Colon (tissue), 2 donors: Measurements from ENCODE around the gene C8A.

Experiments used
- FAIRE-seq: peaks from 2 replicates; lab custom pipeline; 2012; peaks lifted over from hg19 to GRCh38; lab: Jason Lieb, UNC
- donor health status: control.
- donor health status: control.

Gene C8A

DNA sequence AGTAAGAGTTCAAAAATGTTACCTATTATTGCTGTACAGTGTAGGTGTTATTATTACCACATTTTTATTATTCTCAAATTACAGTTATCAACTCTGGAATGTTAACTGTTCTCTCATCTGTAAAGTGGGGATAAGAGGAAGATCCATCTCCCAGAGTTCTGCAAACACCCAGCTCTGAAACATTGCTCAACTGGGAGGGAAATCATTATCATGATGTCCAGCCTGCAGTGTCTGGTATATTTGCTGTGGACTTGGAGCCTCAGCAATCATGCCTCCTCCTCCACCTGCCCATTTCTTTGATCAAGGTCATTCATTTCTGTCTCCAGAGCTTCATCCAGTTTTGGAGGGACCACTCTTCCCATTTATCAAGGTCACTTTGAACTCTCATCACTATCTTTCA is 39.4 kb downstream of the C8A start:
- no peak for FAIRE-seq

DNA sequence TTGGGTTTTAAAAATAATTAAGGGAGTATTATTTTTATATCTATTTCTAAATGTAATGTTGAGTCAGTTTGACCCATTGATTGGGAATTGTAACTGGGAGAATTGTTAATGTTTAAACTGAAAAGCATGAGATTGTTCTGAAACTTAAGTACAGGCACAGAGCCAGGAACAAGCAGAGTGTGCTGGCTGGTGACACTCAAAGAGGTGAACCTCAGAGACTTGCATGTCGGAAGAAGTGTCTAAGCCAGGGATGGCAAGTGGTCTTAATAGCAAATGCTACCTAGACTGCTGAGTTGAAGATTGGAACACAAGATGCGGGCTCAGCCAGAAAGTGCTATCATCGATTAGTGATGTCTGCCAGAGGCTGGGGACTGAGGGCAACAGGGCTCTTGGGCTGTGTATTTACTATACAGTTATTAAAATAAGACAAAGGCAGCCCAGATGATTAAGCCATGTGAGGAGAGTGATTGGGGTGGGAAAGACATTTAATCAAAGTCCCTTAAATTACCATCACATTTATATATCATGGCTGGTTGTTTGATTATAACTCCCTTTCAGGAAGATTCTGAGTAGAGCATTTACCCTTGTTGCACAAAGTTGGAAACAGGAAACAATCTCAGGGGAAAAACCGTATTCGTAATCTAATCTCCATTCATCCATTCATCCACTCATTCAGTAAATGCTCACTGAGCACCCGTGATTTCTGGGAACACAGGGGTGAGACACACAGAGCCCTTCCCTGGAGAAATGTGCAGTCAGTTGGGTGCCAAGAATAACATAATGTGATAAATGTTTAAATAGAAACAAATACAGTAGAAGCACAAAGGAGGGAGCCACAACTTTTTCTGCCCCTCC is 42.8 kb downstream of the C8A start:
- FAIRE-seq = no peak

DNA sequence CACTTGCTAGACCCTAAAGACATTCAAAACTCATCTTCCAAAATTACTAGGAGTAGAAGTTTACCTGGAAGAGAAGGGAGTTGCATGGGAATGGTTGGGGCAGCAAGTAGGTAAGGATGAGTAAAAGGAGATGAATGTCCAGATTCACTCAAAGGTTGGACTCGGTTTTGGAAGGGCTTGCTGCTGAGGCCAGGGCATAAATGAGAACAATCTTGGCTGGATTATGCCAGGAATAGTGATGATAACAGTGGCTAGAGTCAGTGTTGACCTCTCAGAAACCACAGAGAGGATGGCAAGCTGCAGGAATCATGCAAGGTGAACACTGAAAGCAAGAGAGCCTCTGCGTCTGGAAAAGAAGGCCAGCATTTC is 43.4 kb downstream of the C8A start:
- no peak for FAIRE-seq

DNA sequence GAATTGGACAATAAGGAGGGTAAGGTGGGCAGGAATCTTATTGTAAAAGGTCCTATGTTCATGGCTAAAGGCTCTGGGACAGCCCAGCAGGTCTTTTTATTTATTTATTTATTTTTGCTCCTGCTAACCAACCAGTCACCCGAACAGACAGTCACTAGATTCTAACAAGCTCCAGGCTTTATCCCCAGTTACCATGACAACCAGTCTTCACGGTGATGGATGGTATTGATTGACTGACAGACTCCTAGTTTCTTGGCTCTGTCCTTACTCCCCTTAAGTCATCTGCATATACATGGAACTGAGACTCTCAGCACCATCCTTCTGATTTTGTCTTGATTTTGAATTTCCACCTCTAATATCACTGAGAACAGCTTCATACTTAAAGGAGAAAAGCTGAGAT is 44.3 kb downstream of the C8A start:
- no peak for FAIRE-seq

DNA sequence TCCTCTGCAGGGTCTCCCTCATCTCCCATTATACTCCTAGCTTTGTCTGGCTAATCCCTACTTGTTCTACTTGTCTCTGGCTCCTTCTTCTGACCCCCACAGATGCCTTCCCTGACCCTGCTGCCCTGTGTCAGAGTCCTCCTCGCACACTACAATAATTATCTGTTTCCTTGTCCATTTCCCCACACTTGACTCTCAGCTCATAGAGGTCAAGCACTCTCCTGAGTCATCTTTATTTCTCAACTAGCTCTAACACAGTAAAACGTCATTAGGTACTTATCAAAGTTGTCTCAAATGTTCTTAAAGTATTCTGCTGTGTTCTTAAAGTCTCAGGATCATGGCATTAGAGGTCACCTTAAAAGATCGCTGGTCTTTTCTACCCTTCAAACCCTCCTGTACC is 47.1 kb downstream of the C8A start:
- no peak for FAIRE-seq

DNA sequence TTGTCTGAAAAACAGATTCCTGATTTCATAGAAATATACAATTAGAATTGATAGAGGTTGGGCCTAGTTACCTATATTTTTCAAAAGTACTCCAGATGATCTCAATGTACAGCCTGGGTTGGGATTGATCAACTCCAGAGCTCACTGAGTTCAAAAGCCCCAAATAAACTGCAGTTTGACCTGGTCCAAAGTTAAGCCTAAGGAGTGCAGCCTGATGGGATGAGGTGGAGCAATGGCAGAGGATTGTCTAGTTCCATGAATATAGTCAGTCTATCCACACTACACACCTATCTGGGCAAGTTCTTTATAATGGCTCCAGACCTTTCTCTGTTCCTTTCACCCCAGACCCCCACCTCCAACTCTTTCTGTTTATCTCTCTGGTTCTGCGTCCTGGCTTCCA is 49.2 kb downstream of the C8A start:
- no peak for FAIRE-seq

DNA sequence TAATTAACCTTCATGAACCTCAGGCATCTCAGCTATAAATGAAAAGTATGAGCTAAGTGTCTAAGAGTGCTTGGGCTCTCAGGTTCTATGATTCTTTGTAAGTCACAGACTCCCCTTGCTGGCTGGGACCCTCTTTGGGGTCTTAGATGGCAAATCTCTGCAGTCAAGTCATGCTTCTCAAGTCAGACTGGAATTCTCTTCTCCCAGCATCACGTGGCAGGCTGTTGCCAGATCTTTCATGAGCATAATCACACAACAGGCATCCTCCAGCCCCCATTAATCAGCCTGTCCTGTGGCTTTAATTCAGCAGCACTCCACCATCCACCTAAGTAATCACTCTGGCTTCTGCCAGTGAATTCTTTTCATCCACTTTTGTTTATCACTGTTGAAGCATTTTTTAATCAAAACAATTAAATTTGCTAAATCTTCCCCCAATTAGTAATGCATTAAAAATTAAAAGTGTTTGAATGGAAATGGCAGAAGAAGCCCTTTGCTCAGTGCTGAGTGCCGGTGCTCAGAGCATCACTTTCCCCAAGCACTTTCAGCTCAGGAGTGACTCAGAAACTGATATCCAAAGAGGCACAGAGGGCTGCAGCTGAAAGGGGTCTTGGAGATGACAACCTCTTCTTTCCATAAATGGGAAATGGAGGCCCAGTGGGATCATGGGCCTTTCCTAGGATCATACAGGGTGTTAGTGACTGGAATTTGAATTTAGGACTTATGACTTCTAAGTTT is 50.2 kb downstream of the C8A start:
- no peak for FAIRE-seq

DNA sequence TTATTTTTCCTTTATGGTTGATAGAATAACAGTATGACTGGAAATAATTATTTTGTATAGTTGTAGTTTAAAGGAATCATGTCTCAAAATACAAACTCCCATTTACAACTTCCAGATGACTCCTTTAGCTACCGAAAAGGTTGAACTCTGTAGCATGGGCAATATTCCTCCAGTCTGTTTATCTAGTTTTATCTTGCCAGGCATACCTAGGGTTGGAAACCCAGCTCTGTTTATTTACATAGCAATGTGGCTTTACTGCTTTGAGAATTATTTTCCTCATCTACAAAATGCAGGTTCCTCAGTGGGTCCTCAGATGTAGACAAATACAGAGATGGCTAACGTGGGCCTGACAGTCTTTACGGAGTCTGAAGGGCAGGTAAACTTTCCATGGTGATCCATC is 51.1 kb downstream of the C8A start:
- FAIRE-seq = no peak

DNA sequence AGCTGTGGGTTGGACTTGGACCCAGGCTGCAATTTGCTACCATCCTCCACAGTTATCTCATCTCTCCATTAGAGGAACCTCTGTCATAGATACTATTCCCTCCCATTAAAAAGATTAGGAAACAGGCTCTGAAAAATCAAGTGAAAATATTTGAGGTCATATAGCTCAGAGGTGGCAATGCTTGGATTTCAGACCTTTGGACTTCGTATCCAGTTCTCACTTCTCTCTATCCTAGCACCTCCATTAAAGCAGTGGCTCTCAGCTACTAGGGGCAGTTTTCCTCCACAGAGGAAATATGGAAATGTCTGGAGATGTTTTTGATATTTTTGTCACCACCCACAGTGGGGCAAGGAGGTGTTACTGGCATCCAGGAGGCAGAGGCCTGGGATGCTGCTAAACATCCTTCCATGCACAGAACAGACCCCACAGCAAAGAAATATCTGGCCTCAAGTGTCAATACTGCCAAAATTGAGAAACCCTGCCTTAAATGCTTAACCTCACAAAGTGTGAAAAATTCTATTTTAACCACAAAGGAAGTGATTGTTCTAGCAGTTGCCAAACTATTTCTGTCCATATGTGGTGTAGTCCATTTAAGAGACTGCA is 54.1 kb downstream of the C8A start:
- FAIRE-seq = no peak

DNA sequence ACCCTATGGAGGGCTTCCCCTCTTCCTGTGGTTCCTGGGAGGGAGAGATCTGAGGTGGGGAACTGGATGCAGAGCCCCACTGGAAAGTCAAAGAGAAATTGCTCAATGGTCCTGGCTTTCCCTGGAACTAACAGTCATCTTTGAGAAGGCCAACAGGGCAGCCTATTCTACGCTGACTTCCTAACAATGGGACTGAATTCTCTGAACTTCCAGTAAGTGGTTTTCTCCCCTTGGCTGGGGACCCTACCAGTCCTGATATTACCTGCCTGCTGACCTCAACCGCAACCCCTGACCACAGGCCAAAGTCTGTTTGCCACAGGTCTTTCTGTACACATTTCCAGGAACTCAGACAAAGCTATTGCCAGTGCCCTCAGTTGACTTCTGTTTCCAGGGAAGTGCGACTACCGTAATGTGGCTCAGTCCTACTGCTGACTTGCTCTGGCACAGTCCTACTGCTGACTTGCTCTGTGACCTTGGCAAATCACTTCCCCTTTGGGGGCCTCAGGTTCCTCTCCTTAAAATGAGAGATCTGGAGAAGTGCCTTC is 55.9 kb downstream of the C8A start:
- FAIRE-seq = no peak

DNA sequence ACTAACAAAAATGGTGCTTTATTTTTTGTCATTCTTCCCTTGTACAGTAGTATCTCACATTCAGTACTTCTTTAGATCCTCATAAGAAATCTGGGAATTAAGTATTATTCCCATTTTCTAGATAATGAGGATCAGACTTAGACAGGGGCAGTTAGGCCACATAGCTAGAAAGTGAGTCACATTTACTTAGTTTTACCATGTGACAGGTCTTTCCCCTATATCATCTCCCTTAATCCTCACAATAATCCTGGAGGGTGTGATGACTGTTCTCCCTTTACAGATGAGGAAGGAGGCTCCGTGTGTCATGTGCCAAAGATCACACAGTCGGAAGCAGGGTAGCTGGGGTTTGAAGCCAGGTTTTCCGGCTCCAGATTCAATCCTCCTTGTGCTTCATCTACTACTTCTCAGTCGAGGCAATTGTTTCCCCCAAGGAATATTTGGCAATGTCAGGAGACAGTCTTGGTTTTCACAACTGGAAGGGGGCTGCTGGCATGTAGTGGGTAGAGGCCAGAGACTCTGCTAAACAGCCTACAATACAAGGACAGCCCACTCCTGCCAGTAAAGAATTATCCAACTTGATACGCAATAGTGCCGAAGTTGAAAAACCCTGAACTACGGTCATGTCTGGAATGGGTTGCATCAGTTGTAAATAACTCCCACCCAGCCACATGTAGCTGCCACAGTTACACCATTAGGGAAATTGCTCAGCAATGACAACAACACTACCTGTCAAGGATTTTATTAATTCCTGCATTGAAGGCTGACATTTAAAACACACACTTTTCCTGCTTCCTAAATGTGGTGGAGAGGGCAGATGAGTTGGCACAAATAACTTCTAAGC is 56.7 kb downstream of the C8A start:
- FAIRE-seq = no peak

DNA sequence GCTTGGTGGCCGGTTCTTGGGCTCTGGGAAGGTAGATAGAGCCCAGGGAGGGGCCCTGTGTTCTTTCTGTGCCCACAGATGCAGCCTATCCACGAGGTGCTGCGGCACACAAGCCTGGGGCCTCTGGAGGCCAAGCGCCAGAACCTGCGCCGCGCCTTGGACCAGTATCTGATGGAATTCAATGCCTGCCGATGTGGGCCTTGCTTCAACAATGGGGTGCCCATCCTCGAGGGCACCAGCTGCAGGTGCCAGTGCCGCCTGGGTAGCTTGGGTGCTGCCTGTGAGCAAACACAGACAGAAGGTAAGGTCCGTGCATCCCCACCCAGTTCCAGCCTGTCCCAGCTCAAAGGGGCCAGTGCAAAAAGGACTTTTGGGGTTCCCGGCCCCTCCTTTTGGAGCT is 57.7 kb downstream of the C8A start:
- no peak for FAIRE-seq

DNA sequence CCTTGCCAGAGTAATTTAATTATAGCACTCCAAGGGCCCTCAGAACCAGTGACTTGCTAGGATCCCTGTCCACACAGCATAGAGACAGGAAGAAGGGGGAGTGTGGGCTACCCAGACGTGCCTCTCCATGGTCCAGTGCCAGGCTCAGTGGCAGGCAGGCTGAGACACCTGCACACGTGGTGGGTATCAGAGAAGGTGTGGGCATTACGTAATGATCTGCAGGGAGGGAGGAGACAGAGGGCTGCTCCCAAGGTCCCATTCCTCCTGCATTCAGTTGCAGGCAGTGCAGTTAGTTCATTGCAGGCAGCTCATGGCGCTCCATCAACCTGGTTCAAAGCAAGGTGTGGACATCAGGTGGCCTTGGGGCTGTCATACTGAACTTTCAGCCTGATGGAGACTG is 61.4 kb downstream of the C8A start:
- FAIRE-seq = no peak

DNA sequence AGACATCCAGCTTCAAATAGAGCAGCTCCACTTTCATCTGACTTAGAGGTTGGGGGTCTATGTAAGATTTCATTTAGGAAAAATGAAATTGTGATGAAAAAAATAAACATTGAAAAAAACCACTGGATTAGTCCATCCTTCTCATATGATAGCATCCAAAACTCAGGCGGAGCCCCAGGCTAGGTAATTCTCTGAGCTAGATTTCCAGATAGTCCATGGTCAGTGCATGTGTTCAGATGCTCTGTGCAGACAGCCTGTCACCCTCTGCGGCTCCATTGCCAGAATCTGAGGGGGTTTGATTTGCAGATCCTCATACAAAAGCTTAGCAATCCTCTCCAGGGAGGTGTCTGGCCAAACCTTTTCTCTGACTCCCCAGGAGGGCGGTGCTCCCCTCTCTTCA is 62.0 kb downstream of the C8A start:
- FAIRE-seq = no peak

DNA sequence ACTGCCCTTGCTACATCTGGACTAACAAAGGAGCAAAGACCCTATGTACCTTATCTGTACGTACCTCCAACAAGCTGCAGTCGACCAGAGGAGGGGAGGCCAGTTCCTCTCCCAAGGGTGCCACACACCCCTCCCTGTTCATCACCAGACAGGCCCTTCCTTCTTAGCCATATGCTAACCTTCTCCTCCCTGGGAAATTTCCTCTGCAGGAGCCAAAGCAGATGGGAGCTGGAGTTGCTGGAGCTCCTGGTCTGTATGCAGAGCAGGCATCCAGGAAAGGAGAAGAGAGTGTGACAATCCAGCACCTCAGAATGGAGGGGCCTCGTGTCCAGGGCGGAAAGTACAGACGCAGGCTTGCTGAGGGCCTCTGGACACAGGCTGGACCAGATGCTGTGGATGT is 62.8 kb downstream of the C8A start:
- FAIRE-seq = no peak

DNA sequence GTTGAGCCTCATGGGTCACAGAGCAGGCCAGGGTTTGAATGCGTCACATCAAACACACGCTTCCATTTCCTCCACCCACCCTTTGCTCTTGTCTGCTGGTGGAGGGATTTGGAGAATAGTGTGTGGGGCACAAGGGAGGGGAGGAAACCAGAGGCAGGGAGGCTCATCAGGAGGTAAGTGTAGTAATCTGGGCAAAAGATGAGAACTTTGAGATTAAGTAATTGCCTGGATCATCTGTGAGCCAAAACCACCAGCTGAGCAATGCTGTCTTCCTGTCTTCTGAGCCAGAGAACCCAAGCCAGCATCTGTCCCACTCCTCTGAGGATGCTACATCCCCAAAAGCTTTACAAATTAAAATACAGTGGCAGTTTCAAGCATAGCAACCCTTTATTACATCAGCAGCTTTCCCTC is 66.0 kb downstream of the C8A start:
- no peak for FAIRE-seq

DNA sequence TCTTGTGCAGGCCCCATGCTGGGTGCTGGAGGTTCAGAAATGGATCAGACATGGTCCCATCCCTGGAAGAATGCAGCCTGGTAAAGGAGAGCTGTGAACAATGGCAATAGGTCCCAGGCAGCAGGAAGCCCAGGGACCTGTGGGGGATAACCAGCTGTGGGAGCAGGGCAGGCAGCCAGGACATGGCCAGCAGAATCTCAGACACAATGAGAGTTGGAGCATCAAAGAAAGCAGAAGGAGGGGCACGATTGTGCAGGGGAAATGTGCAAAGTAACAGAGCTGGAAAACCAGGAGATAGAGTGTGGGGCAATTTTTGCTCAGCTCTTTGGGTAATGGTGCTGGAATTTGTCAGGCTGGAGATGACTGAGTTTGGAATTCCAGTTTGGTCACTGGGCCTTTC is 66.9 kb downstream of the C8A start:
- no peak for FAIRE-seq

DNA sequence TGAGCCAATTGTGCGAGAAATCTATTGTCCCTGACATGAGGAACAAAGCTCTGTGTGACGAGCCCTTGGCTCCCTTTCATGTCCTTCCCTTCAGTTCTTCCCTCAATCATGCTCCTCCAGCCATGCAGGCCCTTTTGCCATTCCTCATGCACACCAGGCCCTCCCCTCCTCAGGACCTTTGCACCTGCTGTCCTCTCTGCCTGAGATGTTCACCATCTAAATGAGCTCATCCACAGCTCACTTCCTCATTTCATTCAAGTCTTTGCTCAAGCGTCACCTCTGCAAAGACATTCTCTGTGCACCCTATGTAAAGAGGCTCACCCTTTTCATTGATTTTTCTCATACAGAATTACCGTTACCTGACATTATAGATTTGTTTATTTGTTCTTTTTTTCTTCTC is 67.5 kb downstream of the C8A start:
- no peak for FAIRE-seq

DNA sequence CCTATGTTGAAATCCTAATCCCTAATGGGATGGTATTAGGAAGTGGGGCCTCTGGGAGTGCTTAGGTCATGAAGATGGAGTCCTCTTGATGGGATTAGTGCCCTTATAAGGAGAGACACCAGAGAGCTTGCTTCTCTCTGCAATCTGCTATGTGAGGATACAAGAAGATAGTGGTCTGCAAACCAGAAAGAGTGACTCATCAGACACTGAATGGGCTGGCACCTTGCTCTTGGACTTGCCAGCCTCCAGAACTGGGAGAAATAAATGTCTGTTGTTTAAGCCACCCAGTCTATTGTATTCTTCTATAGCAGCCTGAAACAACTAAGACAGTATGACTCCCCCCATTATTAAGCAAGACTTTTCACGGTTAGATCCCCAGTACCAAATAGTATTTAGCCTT is 67.9 kb downstream of the C8A start:
- FAIRE-seq = no peak

DNA sequence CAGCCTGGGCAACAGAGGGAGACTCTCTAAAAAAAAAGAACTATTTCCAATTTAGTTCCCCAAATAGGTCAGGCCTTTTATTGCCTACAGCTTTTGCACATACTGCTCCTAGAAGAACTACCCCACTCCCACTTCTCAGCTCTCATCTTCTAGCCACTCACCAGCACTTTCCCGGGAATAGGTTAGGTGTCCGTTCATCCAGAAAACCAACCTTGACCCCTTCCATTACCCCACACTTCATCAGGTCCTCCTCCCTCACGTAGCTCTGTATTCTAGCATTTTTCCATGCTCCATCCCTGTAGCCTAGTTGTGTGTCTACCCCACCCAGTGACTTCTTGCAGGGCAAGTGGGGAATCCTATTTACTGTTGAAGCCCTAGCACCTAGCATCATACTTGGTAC is 68.6 kb downstream of the C8A start:
- FAIRE-seq = no peak

DNA sequence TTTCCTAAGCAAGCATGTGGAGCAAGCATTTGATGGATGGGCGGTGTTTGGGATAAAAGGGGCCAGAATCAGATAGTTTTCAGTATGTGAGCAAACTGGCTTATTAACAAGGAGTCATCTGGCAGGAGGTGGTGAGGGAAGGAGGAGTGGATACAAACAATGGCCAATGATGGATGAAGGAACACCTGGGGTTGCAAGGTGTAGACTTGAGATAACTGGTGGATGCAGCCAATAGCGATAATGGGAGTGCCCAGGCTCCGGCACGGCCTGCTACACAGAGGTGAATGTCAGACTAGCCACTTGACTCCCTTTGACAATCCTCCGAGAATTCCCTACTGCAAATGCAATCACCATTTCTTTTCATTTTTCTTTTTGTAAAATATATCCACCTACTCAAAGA is 69.5 kb downstream of the C8A start:
- FAIRE-seq = no peak

DNA sequence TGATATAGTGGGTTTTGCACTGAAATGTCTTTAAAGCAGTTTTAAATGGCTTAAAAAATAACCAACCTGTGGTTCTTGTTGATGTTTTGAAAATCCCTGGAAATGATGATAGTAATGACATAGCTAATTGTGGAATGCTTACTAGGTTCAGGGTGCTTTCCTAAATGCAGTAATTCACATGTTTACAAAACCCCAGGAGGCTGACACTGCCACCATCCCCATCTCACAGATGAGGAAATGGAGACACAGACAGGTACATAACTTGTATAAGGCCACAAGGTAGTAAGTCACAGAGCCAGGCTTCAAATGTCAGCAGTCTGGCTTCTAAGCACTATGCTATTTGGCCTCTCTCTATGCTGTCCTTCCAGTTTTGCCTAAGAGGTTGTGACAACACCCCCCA is 70.6 kb downstream of the C8A start:
- no peak for FAIRE-seq
